Measurements from ENCODE around the gene JAZF1. TPM values are rescaled to one million over a fixed set of nuclear protein-coding genes. Genes with fewer than 3 reads are reported as not detected.

JAZF1 gene
- total and polyA plus RNA-seq, 2 of the 8 experiments (the other 6 are each of a cell fraction or from before 2014, with no cell fraction given), result 2.6 to 21.8 TPM

- TF ChIP-seq, protein P1, sequence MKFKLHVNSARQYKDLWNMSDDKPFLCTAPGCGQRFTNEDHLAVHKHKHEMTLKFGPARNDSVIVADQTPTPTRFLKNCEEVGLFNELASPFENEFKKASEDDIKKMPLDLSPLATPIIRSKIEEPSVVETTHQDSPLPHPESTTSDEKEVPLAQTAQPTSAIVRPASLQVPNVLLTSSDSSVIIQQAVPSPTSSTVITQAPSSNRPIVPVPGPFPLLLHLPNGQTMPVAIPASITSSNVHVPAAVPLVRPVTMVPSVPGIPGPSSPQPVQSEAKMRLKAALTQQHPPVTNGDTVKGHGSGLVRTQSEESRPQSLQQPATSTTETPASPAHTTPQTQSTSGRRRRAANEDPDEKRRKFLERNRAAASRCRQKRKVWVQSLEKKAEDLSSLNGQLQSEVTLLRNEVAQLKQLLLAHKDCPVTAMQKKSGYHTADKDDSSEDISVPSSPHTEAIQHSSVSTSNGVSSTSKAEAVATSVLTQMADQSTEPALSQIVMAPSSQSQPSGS (IDR thresholded peaks at IDR 0.05; ENCODE audit: low read length), result no peak
- TF ChIP-seq, protein P2, sequence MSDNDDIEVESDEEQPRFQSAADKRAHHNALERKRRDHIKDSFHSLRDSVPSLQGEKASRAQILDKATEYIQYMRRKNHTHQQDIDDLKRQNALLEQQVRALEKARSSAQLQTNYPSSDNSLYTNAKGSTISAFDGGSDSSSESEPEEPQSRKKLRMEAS (IDR thresholded peaks at IDR 0.05), result no peak
- TF ChIP-seq CREB1 (IDR thresholded peaks at IDR 0.05), result no peak
- TF ChIP-seq CHD2 (IDR thresholded peaks at IDR 0.05; ENCODE audit: low read length), result no peak
- TF ChIP-seq HDAC6 (IDR thresholded peaks at IDR 0.05; ENCODE audit: low read depth, low read length), result no peak
- TF ChIP-seq EP300 (IDR thresholded peaks at IDR 0.05; ENCODE audit: borderline replicate concordance in 1 of 2, low read depth in 2 of 2, low read length in 2 of 2), result no peak
Measured at GRCh38 chr7:28067171-28067570, 113.4 kb downstream of the JAZF1 start (continued).

Measured in H1 (cell line).